GM21515 (cell line): Measurements from ENCODE around the gene CHD5.
A peak's percentile ranks its signal among the peaks of the same experiment; 100 is the strongest.
"Not testable (repeated sequence)": the region's sequence is repeated elsewhere in the genome, so short reads cannot be mapped to it uniquely, and the experiment has no call there.

Source experiments
- ATAC-seq: cut with Tn5 transposase; IDR thresholded peaks from one replicate; pipeline ENCODE4 v1.9.1; 2021; ENCODE audit not compliant: unreplicated experiment

The CHD5 gene

DNA sequence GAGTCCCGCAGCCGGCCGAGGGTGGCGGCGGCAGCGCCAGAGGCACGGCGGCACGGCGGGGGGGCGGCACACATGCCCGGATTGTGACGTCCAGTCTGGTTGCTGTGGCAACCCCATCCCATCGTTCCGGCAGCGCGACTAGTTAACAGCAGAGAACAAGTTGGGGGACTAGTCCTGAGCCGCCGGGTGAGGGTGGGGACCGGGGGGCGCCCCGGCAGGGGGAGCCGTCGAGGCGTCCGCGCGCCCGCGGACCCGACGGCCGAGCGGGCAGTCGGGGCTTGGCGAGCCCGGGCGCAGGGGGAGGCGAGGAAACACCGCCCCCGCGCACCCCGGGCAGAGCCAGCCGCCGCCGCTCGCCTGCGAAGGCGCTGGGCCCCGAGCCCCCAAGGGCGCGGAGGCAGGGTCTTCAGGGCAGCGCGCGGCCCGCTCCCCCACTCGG, at the start of gene CHD5:
TSS of gene CHD5 (minus strand) at position 54 of the 439 bp plus-strand sequence. CDS start 298 bp downstream, outside the sequence.
- ATAC-seq, result no peak

DNA sequence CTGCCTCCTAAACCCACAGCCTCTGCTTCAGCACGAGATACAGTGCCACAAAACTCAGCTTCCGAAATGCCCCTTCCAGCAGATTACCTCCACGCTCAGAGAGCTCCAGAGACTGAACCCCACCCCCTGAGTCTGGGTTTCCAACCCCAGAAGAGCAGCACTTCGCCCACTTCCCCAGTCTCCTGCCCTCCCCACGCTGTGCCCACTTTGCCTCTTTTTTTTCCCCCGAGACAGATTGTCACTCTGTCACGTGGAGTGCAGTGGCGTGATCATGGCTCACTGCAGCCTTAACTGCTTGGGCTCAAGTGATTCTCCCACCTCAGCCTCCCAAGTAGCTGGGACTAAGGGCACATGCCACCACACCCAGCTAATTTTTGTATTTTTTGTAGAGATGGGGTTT, 45.5 kb upstream of the CHD5 start:
- ATAC-seq, result no peak

DNA sequence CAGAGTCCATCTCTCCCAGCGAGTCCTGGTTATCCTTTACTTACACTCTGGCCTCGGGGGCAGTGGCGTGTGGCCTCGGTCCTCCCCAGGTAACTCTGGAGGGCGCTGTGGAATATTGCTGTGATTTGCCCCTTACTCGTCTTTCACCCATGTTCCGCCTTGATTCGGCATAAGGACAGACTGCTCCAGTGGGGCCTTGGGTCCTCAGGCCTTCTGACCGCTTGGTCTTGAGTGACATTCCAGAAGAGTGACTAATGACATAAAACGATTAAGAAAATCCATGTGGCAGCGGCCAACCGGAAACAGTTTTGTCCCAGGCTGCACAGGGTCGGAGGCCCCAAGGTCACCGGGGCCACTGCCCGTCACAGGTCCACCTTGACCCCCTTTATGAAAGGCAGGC, 44.6 kb upstream of the CHD5 start:
- ATAC-seq, result no peak

DNA sequence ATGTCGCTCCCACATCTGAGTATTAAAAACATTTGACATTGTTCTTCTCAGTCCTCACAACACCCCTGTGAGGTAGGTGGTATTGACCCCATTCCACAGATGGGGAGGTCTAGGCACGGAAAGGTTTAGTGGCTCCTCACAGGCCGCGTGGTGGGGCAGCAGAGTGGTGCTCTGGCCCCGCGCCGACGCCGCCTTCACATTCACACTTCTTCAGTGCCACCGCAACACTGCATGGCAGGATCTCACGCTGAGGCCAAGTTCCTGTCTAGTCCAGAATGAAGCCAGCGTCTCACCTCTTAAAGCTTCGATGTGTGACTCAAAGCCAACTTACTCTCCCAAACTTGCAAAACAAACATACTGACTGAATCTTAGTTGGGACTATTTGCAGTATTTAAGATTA, 43.5 kb upstream of the CHD5 start:
- no peak for ATAC-seq

DNA sequence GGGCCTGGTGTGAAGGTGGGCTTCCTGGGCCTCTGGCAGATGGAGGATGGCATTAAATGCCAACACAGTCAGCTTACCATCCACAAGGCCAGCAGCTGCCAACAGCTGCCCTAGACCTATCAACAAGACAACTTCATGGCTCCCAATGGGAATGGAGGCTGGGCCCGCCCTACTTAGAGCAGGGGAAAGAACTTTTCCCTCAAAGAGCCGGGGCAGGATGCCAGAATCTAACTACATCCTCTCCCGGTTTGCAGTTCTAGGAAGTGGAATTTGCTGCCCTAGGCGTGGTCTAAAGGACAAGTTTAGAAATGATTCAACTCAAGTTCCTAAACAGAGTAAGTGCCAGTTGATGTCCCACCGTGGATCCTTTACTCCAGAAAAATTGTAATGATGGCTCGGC, 42.5 kb upstream of the CHD5 start:
- ATAC-seq, result no peak

DNA sequence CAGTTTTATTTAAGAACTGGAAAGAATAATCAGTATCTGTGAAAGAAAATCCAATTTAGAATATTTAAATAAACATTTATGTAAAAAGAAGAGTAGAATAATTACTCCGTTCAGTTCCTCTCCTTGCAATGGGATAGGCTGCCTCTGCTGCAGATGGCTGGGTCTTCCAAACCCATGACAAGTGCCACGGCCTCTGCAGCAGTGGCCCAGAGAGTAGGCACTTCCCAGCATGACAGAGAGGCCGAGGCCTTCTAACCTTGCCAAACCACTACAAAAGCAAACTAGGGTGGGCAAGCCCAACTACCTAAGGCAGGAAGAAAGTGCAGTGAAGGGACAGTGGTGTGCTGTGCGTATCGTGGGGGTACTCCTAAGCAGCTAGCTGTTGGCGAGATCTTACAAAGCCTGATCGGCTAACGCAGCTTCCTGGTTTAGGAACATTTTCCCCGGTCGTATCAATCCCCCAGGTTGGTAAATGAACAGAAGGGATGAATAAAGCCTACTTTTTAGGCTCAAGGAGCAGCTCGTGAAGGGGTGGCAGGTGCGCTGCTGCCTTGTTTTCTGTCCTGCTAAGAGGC, 41.2 kb upstream of the CHD5 start:
- no peak for ATAC-seq

DNA sequence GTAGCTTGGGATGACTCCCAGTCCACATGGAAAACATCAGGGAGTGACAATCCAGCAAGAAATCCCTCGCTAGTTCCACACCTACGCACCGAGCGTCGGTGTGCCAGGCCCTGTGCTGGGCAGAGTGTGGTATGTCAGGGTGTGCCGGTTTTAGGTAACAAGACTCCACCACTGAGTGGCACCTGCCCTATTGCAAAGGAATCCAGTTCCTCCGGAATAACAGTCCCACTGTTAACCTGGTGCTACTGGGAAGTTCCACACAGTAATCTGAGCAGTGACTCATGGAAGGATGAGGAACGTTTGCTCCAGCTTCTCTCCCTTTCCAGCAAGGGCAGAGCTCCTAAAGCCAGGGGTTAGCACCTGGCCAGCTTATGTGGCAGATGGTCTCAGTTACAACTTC, 40.1 kb upstream of the CHD5 start:
- no peak for ATAC-seq

DNA sequence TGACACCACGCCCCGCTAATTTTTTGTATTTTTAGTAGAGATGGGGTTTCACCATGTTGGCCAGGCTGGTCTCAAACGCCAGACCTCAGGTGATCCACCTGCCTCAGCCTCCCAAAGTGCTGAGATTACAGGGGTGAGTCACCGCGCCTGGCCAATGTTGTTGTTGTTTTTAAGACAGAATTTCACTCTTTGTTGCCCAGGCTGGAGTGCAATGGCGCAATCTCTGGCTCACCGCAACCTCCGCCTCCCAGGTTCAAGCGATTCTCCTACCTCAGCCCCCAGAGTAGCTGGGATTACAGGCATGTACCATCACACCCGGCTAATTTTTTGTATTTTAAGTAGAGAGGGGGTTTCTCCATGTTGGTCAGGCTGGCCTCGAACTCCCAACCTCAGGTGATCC, 39.5 kb upstream of the CHD5 start:
- not testable (repeated sequence) for ATAC-seq

DNA sequence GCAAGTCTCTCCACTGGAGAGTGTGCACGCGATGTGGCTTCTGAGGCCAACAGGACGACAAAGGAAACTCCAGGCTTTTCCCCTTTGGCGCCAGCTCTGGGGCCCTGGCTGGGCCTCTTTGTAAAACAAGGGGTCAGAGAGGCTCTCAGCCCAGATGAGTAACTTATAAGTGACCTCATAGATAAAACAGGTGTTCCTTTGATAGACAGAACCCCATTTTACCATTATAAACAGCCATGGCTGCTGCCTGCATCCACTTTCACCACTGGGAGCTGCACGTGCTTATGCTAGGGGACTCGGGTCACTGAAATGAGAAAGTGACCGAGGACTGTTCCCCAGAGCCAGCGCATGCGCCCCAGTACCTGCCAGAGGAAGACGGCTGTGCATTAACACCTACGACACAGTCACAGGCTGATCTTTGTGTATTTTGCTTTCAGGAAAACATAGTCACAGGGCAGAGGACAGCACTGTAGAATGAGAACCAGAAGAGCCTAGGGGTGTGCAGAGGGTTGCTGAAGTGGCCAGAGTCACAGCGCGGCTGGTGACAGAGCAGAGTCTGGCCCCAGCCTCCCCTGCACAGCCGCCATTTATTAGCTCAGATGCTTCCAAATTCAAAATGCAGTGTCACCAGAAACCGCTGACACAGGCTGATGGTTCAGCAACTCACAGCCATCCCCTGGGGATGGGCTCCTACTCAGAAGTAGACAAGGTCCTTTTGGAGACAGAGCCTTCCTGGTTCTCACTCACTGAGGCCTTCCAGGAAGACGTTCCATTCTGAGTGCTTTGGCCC, 38.4 kb upstream of the CHD5 start:
- no peak for ATAC-seq

DNA sequence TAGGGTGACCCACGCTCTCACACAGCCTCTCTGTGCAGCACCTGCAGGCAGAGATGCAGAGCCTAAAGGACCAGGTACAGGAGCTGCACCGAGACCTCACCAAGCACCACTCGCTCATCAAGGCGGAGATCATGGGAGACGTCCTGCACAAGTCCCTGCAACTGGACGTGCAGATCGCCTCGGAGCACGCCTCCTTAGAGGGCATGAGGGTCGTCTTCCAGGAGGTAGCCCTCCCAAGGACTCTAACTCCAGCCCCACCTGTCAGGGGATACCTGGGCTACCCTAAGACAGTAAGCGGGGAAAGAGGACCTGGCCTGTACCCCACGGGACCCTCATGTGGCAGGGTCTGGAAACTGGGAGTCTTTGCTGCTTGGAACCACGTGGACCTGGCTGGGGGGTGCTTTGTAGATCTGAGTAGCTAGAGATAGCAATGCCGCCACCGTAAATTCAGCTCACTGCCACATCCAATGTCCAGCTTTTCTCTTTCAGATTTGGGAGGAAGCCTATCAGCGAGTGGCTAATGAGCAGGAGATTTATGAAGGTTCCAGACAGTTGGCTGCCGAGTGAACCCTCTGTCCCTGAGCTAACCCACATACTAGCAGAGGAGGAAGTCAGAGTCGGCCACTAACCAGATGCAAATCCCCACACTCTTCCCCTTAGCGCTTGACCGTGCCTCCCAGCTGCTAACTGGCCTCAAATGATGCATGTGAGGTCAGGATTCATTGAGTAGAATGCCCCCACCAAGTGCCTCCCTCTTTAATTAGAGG, 32.3 kb upstream of the CHD5 start:
- ATAC-seq, result no peak

DNA sequence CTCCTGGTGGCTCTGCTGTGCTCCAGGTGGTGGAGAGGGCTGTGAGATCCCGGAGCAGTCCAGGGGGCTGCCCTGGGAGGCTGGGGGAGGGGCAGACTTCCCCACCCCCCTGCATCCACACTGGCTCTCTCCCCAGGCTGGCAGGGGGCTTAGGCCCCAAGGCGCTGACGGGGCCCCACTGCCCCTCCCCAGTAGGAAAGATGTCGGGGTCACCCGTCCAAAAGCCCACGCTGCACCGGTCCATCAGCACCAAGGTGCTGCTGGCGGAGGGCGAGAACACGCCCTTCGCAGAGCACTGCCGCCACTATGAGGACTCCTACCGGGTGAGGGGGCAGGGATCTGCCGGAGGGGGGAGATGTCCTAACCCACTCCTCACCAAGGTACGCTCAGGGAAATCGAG, 31.6 kb upstream of the CHD5 start:
- no peak for ATAC-seq

DNA sequence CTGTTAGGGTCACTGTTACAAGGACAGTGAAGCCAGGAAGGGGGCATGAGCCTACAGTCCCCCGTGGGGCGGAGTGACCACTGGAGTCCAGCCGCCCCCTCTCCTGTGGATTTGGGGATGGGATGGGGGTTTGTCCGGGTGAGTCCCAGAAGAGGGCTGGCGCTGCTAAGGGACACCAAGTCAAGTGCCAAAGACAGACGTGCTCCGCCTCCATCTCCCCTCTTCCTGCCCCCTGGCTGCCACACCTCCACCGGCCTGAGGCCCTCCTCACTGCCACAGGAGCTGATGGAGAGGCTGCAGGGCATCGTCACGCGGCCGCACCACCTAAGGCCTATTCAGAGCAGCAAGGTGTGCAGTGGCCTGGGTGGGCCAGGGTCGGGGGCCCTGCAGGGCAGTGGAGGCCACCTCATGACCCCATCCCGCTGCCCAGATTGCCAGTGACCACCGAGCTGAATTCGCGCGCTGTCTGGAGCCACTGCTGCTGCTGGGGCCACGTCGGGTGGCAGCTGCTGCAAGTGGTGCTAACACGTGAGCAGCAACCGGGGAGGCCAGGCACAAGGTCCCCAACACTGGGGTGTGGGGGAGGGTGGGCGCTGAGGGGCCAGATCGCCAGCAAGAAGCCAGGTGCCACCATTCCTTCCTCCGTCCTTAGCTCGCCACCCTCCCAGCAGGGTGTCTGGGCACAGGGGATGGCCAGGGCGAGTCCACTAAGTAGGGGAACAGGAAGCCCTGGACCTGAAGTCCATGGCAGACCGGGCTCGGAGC, 30.7 kb upstream of the CHD5 start:
- no peak for ATAC-seq

DNA sequence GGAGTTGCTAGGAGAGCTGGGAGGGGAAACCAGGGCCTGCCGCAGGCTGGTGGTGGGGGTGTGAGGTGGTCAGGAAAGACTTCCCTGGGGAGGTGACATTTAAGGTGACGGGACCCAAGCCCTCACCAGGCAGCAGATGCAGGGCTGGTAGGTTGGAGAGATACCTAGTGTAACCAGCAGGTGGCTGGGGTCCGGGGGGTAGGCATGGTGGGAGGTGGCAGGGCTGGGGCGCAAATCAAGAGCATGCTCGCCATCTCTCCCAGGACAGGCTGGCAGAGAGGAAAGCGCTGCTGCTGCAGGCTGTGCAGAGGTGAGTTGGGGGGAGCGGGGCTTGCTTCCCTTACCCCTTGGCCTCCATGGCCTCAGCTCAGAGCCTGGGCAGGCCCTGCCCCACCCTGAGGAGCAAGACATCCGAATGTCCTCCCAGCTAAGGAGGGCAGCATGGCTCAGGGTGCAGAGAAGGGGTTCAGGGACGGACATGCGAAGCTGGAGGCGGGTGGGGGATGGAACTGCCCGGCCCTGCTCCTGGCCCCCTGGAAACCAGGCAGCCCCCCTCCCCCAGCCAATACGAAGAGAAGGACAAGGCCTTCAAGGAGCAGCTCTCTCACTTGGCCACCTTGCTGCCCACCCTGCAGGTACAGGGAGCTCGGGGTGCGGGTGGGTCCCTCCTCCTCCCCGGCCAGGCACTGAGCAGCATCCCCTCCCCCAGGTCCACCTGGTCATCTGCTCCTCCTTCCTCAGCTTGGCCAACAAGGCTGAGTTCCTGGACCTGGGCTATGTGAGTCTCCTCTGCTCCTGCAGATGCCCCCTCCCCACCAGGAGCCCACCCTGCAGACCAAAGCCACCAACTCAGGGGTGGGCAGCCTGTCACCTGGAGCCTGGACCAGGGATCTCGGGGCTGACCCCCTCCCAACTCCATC, 29.8 kb upstream of the CHD5 start:
- no peak for ATAC-seq

DNA sequence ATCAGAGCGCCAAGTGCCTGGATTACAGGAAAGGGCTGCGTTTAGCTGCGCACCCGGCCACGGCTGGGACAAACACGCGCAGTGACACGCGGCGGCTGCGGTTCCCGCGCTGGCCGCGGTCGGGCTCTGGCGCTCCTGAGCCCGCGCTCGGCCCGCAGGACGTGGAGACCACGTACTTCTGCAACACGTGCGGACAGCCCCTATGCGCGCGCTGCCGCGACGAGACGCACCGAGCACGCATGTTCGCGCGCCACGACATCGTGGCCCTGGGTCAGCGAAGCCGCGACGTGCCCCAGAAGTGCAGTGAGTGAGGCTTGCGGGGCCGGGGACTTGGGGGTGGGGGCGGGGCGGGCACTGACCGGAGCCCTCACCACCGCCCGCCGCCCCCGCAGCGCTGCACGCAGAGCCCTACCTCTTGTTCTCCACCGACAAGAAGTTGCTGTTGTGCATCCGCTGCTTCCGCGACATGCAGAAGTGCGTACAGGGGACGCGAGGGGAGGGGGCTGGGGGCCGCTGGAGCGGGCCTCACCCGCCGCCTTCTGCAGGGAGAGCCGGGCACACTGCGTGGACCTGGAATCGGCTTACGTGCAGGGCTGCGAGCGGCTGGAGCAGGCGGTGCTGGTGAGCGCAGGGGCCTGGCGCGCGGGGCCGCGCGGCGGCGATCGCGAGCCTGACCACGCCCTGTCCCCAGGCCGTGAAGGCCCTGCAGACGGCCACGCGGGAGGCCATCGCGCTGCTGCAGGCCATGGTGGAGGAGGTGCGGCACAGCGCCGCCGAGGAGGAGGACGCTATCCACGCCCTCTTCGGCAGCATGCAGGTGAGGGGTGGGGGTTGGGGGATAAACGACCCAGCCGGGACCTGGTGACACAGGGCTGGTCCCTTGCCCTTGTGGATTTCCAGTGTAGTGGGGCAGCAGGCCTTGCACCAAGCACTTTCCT, 28.9 kb upstream of the CHD5 start:
- ATAC-seq, result no peak

DNA sequence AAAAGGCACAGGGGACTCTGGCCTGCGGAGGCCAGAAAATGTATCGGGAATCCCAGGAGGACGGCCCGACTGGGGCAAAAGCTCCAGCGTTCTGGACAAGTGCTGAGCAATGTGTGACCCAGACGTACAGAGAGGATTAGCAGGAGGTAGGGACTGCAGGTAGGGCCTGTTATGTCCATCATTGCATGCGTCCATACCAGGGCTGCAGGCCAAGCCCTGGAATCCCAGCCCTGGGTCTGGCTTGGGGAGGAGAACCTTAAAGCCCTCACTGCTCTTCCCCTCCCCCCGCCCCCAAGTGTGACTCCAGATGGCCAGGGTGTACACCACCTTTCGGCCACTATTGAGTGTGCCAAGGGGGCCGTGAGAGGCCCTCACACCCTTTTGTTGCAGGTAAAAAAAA, 27.8 kb upstream of the CHD5 start:
- ATAC-seq, result no peak

DNA sequence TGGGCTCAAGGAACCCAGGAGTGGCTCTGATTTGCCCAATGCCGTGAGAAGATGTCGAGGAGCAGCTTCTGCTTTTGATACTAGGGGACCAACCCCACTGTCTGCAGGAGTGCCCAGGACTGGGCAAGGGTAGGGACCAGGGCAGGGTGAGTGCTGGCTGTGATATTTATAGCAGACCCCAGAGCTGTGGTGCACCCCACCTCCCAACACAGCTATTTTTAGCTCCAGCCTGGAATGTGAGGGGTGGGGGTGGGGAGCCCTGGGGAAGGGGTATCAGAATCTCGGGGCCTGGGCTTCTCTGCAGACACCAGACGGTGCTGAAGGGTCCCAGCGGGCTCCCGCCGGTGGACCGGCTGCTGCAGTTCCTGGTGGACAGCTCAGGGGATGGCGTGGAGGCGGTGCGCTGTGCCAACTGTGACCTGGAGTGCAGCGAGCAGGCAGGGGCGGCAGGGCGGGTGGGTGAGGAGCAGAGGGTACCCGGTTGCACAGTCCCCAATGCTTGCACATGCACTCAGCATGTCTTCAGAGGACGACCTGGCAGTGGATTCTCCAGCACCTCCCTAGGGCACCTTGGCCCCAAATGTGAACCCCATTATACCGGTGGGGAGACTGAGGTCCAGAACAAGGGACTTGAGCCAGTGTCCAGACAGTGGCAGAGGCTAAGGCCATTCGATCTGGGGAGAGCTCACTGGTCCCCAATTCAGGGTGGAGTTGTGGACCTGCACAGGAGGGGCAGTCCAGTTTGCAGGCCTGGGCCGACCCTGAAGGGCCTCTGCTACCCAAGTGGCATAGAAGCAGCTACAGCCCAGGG, 27.2 kb upstream of the CHD5 start:
- ATAC-seq, result no peak

DNA sequence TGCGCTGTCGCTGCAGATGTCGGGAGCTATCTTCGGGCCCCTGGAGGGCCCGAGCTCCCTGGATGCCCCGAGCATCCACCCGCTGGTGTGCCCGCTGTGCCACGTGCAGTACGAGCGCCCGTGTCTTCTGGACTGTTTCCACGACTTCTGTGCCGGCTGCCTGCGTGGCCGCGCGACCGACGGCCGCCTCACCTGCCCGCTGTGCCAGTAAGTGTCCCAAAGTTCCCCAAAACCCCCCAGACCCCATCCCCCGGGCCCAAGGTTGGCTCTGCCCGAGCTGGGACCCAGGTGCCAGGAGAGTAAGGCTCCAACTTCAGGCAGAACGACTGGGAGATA, 26.4 kb upstream of the CHD5 start:
- ATAC-seq, result no peak

DNA sequence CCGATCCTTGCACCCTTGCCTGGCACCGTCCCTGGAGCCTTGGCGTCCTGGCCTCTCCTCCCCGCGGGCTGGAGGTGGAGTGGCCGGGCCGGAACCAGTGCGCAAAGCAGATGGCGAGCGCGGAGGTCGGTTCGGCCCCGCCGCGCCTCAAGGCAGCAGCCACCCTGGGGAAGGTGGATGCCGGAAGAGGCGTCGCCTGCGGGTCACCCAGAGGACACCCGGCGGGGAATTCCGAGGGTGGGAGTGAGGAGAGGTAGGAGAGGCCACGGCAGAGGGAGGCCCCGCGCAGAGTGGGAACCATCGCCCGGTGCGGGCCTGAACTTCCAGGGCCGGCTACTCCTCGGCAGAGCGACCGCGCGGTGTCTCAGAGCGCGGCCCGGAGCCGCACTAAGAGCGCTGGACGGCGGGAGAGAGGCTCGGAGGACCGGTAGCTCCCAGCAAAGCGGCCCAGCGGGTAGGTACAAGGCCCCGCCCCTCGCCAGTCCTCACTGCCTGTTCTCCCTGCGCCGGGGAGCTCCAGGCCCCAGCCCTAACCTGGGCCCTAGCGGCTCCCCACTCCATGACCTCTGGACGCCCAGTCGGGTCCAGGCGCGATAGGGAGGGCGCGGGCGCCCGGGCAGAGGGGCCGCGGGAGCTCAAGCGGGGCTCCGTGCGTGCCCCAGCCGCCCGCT, 25.9 kb upstream of the CHD5 start, which contains the start of gene RNF207:
TSS of gene RNF207 (plus strand) at position 271 of the 671 bp plus-strand sequence. CDS start 417 bp downstream, outside the sequence.
- ATAC-seq, result peak; percentile 39
